BJ (cell line): Measurements from ENCODE around the gene PRUNE1. TPM values are rescaled to one million over a fixed set of nuclear protein-coding genes. Genes with fewer than 3 reads are reported as not detected.
A peak's percentile ranks its signal among the peaks of the same experiment; 100 is the strongest.

Experiments used
- CTCF ChIA-PET: fragments of 350-600 bp; formaldehyde crosslinking; extraction: SDS; loops from one replicate; lab custom pipeline; 2021; ENCODE audit warnings: antibody characterized with exemption, inconsistent platforms; lab: Yijun Ruan, JAX
- POLR2A ChIA-PET: fragments of 300-600 bp; sonication (Branson Sonifier 250); formaldehyde crosslinking; extraction: SDS; loops from one replicate; lab custom pipeline; 2021; ENCODE audit warnings: antibody characterized with exemption; lab: Charles Lee
- DNase-seq: peaks from one replicate; pipeline ENCODE4 v3.0.0-alpha.2; 2011; ENCODE audit warnings: low read depth
- H3K27me3 ChIP-seq: 2 replicates; pipeline ENCODE4 v1.6.0; 2011; ENCODE audit warnings: low read length; ENCODE audit not compliant: control insufficient read depth, insufficient read depth
- H3K36me3 ChIP-seq: 2 replicates; pipeline ENCODE4 v1.5.1; 2011; ENCODE audit warnings: low read length; ENCODE audit not compliant: control insufficient read depth, insufficient read depth
- H3K4me3 ChIP-seq: 2 replicates; pipeline ENCODE4 v1.5.1; 2011; ENCODE audit warnings: low read depth, mild to moderate bottlenecking, control low read depth, low read length
- polyA plus RNA-seq: library from polyadenylated mRNA; depleted of rRNA; stranded (reverse); fragments of >200 nt; gene quantifications from 2 replicates; pipeline ENCODE4 v1.2.3, GENCODE V29; 2011
- TF ChIP-seq, protein P1 (sequence below): IDR thresholded peaks from 2 replicates; pipeline ENCODE4 v1.5.1; 2011; ENCODE audit warnings: low read depth, mild to moderate bottlenecking, control low read depth, inconsistent platforms, low read length, moderate library complexity; ENCODE audit not compliant: insufficient read depth

PRUNE1 gene
- polyA plus RNA-seq, 1 experiment: 16.2 TPM

DNA sequence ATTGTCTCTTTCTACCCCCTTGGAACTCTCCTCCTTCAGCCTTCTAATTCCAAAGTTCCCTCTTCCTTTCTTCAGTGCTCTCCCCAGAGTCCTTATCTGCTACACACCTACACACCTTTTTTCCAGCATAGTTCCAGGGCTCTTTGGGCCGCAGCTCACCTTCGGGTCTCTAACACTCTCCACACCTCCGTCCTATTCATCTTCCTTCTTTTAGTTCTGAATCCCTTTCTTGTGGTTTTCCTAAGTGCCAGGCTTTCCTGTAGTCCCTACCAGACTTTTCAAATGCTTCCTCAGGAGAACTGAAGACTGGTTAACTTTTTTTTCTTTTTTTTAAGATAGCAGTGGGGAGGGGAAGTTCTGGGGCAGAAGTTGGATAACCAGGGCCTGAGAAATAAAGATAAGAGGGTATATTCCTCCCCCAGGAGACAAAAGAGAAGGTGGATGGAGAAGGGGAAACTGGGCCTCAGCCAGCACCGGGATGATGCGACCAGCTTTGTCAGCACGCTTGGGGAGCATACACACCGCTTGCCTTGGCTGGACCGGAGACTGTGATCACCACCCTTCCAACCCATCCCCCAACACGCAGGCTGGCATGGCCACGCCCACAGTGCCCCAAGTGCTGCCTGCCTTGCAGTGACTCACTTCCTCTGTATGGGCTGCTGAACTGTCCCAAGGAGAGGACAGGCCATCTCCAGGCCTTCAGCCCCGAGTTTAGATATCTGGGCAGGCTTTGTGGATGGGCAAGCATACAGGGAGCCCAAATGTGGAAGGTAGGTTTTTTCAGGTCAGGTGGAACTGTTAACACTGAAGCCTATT, 31.2 kb upstream of the PRUNE1 start:
- Histone ChIP-seq H3K4me3 (no peak overlapping the region), H3K36me3 (no peaks in the 10 kb centered on the region), H3K27me3 (no peaks in the 10 kb centered on the region)
- POLR2A ChIA-PET: interaction anchor here (0.7 kb wide), 1 partner anchor 19 kb away, joined by 5 read pairs; no protein-coding TSS in a partner anchor
- CTCF ChIA-PET: interaction anchor here (0.6 to 16.5 kb wide), 7 partner anchors 10 to 492 kb away, joined by 3 to 217 read pairs (median 6); partner anchors contain the start of gene MINDY1
- TF ChIP-seq, protein P1, sequence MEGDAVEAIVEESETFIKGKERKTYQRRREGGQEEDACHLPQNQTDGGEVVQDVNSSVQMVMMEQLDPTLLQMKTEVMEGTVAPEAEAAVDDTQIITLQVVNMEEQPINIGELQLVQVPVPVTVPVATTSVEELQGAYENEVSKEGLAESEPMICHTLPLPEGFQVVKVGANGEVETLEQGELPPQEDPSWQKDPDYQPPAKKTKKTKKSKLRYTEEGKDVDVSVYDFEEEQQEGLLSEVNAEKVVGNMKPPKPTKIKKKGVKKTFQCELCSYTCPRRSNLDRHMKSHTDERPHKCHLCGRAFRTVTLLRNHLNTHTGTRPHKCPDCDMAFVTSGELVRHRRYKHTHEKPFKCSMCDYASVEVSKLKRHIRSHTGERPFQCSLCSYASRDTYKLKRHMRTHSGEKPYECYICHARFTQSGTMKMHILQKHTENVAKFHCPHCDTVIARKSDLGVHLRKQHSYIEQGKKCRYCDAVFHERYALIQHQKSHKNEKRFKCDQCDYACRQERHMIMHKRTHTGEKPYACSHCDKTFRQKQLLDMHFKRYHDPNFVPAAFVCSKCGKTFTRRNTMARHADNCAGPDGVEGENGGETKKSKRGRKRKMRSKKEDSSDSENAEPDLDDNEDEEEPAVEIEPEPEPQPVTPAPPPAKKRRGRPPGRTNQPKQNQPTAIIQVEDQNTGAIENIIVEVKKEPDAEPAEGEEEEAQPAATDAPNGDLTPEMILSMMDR: no peak
- no peak for DNase-seq

DNA sequence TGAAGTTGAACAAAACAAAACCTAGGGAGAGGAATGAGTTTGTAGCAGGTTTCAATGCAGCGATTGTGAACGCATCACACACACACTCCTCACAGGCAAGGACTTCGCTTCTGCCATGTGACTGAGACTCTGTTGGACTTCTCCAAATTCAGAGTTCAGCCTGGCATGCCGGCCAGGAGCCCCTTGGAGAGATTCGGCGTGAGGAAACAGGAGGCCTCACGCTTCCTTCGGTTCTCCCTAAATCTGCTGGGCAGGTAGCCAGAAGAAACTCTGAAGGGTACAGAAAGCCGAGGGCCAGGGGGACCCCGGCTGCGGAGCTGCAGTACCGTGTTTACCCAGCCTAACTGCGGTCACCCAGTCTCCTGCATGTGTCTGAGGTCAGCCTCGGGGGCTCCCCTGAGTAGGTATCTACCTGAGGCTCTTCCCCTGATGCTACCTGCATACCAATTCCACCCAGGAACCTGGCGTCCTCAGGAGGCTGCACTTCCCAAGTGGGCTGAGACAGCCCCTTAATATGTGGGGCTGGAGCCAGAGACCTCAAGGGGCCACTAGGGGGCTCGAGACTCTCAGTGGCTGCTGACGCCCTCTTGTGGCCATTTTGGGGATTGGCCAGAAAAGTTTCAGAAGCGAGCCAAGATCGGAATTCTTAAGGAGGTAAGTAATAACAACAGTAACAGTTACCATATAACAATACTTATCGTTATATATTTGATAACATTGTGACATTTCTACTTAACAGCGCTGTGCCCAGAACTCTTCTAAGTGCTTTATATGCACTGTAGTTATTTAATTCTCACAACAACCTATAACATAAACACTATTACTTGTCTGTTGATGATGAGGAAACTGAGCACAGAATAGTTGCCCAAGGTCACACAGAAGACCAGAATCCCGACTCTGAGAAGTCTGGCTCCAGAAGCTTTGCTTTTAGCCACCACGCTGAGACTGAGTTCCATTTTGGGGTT, 28.9 kb upstream of the PRUNE1 start:
- H3K36me3 ChIP-seq: no peaks in the 10 kb centered on the region
- H3K27me3 ChIP-seq: no peaks in the 10 kb centered on the region
- no peak overlapping the region for H3K4me3 ChIP-seq
- peak; percentile 33 for DNase-seq
- POLR2A ChIA-PET: no interaction called here
- CTCF ChIA-PET: interaction anchor here (0.7 to 16.5 kb wide), 13 partner anchors 9 to 427 kb away, joined by 3 to 217 read pairs (median 4); partner anchors contain the start of genes CTSK, MINDY1 and SETDB1
- TF ChIP-seq, protein P1: peak; percentile 100

GRCh38 chr1:150981177-150981804, 27.0 kb upstream of the PRUNE1 start:
- POLR2A ChIA-PET: no interaction called here
- DNase-seq: no peak
- TF ChIP-seq, protein P1: no peak
- H3K27me3 ChIP-seq: no peaks in the 10 kb centered on the region
- H3K4me3 ChIP-seq: no peak overlapping the region
- CTCF ChIA-PET: interaction anchor here (1.3 to 16.5 kb wide), 5 partner anchors 9 to 25 kb away, joined by 3 to 217 read pairs (median 13); partner anchors contain the start of gene MINDY1
- H3K36me3 ChIP-seq: no peaks in the 10 kb centered on the region

GRCh38 chr1:150981805-150982712, 26.2 kb upstream of the PRUNE1 start, which contains the start of gene ANXA9:
ANXA9 (plus strand) TSS chr1:150982292; CDS start chr1:150983106, 814 bp downstream.
- TF ChIP-seq, protein P1: no peak
- CTCF ChIA-PET: interaction anchor here (0.6 to 16.5 kb wide), 7 partner anchors 11 to 964 kb away, joined by 3 to 217 read pairs (median 3); partner anchors contain the start of gene MINDY1
- no peak within 1 kb of the TSS for H3K4me3 ChIP-seq
- no peaks in the 10 kb centered on the region for H3K27me3 ChIP-seq
- no peaks in the 10 kb centered on the region for H3K36me3 ChIP-seq
- POLR2A ChIA-PET: no interaction called here
- DNase-seq: no peak
